HEK293T (cell line): ENCODE measurements around the gene STARD3NL.

Experiments used
- BHLHE40 ChIP-seq: fragments of 450-650 bp; IDR thresholded peaks from 2 replicates; pipeline ENCODE4 v1.6.1; 2016; ENCODE audit warnings: mild to moderate bottlenecking, moderate library complexity, borderline replicate concordance
- CTBP1 ChIP-seq: fragments of 450-650 bp; IDR thresholded peaks from 2 replicates; pipeline ENCODE4 v1.6.1; 2016; ENCODE audit warnings: borderline replicate concordance
- ELF4 ChIP-seq: fragments of 450-650 bp; IDR thresholded peaks from 2 replicates; pipeline ENCODE4 v1.6.1; 2017; ENCODE audit warnings: antibody characterized with exemption
- FOXA1 ChIP-seq: fragments of 450-650 bp; IDR thresholded peaks from 2 replicates; pipeline ENCODE4 v1.6.1; 2016; ENCODE audit warnings: mild to moderate bottlenecking
- FOXK2 ChIP-seq: fragments of 450-650 bp; IDR thresholded peaks from 2 replicates; pipeline ENCODE4 v1.6.1; 2016; ENCODE audit warnings: mild to moderate bottlenecking
- FOXM1 ChIP-seq: fragments of 450-650 bp; IDR thresholded peaks from 2 replicates; pipeline ENCODE4 v1.6.1; 2017; ENCODE audit warnings: mild to moderate bottlenecking, borderline replicate concordance
- HDGF ChIP-seq: fragments of 450-650 bp; IDR thresholded peaks from 2 replicates; pipeline ENCODE4 v1.6.1; 2017; ENCODE audit warnings: antibody characterized with exemption, borderline replicate concordance
- L3MBTL2 ChIP-seq: fragments of 450-650 bp; conservative IDR thresholded peaks from 2 replicates; pipeline ENCODE4 v1.6.1; 2016; ENCODE audit warnings: mild to moderate bottlenecking
- NFRKB ChIP-seq: fragments of 450-650 bp; IDR thresholded peaks from 2 replicates; pipeline ENCODE4 v1.6.1; 2016; ENCODE audit warnings: mild to moderate bottlenecking, moderate library complexity
- PKNOX1 ChIP-seq: fragments of 450-650 bp; IDR thresholded peaks from 2 replicates; pipeline ENCODE4 v1.6.1; 2016
- SP1 ChIP-seq: fragments of 450-650 bp; IDR thresholded peaks from 2 replicates; pipeline ENCODE4 v1.6.1; 2017
- SUZ12 ChIP-seq: fragments of 450-650 bp; IDR thresholded peaks from 2 replicates; pipeline ENCODE4 v1.6.1; 2016; ENCODE audit warnings: mild to moderate bottlenecking
- ZNF384 ChIP-seq: fragments of 450-650 bp; IDR thresholded peaks from 2 replicates; pipeline ENCODE4 v1.6.1; 2016

- TF ChIP-seq SUZ12 (no peak), BHLHE40 (no peak), HDGF (no peak), PKNOX1 (no peak), FOXM1 (no peak), SP1 (no peak), NFRKB (no peak), ELF4 (no peak), CTBP1 (no peak), FOXK2 (no peak), ZNF384 (no peak), L3MBTL2 (no peak), FOXA1 (no peak)
Observed at GRCh38 chr7:38273286-38273995, 95.4 kb downstream of the STARD3NL start, which contains the start of gene TARP.
